SK-N-SH (cell line): ENCODE data around the gene RETREG2.

Source experiments
- CTCF ChIP-seq: fragments of 200-600 bp; sonication (generic); IDR thresholded peaks from 2 replicates; pipeline ENCODE4 v1.6.1; 2017; ENCODE audit warnings: antibody characterized with exemption, mild to moderate bottlenecking, moderate library complexity
- FOXJ3 ChIP-seq: sonication (generic); formaldehyde crosslinking; IDR thresholded peaks from 2 replicates; pipeline ENCODE4 v1.5.1; 2020; ENCODE audit warnings: mild to moderate bottlenecking, missing genetic modification reagents
- TF ChIP-seq, protein P1 (sequence below): IDR thresholded peaks from 2 replicates; pipeline ENCODE4 v1.6.1; 2012; ENCODE audit warnings: mild to moderate bottlenecking, low read depth, low read length, moderate library complexity

- TF ChIP-seq FOXJ3 (no peak), CTCF (no peak)
- TF ChIP-seq, protein P1, sequence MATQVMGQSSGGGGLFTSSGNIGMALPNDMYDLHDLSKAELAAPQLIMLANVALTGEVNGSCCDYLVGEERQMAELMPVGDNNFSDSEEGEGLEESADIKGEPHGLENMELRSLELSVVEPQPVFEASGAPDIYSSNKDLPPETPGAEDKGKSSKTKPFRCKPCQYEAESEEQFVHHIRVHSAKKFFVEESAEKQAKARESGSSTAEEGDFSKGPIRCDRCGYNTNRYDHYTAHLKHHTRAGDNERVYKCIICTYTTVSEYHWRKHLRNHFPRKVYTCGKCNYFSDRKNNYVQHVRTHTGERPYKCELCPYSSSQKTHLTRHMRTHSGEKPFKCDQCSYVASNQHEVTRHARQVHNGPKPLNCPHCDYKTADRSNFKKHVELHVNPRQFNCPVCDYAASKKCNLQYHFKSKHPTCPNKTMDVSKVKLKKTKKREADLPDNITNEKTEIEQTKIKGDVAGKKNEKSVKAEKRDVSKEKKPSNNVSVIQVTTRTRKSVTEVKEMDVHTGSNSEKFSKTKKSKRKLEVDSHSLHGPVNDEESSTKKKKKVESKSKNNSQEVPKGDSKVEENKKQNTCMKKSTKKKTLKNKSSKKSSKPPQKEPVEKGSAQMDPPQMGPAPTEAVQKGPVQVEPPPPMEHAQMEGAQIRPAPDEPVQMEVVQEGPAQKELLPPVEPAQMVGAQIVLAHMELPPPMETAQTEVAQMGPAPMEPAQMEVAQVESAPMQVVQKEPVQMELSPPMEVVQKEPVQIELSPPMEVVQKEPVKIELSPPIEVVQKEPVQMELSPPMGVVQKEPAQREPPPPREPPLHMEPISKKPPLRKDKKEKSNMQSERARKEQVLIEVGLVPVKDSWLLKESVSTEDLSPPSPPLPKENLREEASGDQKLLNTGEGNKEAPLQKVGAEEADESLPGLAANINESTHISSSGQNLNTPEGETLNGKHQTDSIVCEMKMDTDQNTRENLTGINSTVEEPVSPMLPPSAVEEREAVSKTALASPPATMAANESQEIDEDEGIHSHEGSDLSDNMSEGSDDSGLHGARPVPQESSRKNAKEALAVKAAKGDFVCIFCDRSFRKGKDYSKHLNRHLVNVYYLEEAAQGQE = no peak
These were observed 18.3 kb upstream of the RETREG2 start for GRCh38 chr2:219159771-219160185.
